ENCODE measurements around the gene CMKLR1.

CMKLR1 gene

GRCh38 chr12:108313606-108314351, 25.3 kb downstream of the CMKLR1 start:
- DNase-seq, result no peak

- DNase-seq, result no peak
These were observed 25.9 kb downstream of the CMKLR1 start for GRCh38 chr12:108313241-108313605.

- no peak for DNase-seq
These were observed 26.4 kb downstream of the CMKLR1 start for GRCh38 chr12:108312693-108313189.

- DNase-seq, result no peak
These were observed 26.9 kb downstream of the CMKLR1 start for GRCh38 chr12:108312073-108312659.

GRCh38 chr12:108311605-108312004, 27.5 kb downstream of the CMKLR1 start:
- DNase-seq, result no peak

- DNase-seq, result no peak
These were observed 28.6 kb downstream of the CMKLR1 start for GRCh38 chr12:108310489-108310888.

GRCh38 chr12:108309674-108310312, 29.3 kb downstream of the CMKLR1 start:
- no peak for DNase-seq

GRCh38 chr12:108308395-108309085, 30.6 kb downstream of the CMKLR1 start:
- DNase-seq, result no peak

GRCh38 chr12:108307006-108307405, 32.1 kb downstream of the CMKLR1 start:
- no peak for DNase-seq

- DNase-seq, result no peak
These were observed 32.6 kb downstream of the CMKLR1 start for GRCh38 chr12:108306506-108306905.

GRCh38 chr12:108305991-108306501, 33.1 kb downstream of the CMKLR1 start:
- no peak for DNase-seq

- DNase-seq, result no peak
These were observed 33.6 kb downstream of the CMKLR1 start for GRCh38 chr12:108305520-108305919.

GRCh38 chr12:108304633-108305032, 34.5 kb downstream of the CMKLR1 start:
- DNase-seq, result no peak

- DNase-seq, result no peak
These were observed 35.4 kb downstream of the CMKLR1 start for GRCh38 chr12:108303703-108304102.

GRCh38 chr12:108302403-108303311, 36.5 kb downstream of the CMKLR1 start:
- no peak for DNase-seq

GRCh38 chr12:108302016-108302402, 37.1 kb downstream of the CMKLR1 start:
- no peak for DNase-seq

- DNase-seq, result no peak
These were observed 37.8 kb downstream of the CMKLR1 start for GRCh38 chr12:108301346-108301745.

GRCh38 chr12:108299980-108300696, 39.0 kb downstream of the CMKLR1 start:
- DNase-seq, result no peak

- no peak for DNase-seq
These were observed 39.6 kb downstream of the CMKLR1 start for GRCh38 chr12:108299516-108299915.

- DNase-seq, result no peak
These were observed 40.3 kb downstream of the CMKLR1 start for GRCh38 chr12:108298761-108299275.
